Fibroblast of pulmonary artery (primary cell): Measurements from ENCODE around the gene CMTM8.

Experiments
- DNase-seq: peaks from one replicate; pipeline ENCODE4 v3.0.0-alpha.2; 2010; ENCODE audit warnings: low read depth
- H3K4me3 ChIP-seq: replicated peaks from 2 replicates; pipeline ENCODE4 v1.5.1; 2011; ENCODE audit warnings: low read depth, mild to moderate bottlenecking, control low read depth, low read length, moderate library complexity
- TF ChIP-seq, protein P1 (sequence below): IDR thresholded peaks from 2 replicates; pipeline ENCODE4 v1.5.1; 2011; ENCODE audit warnings: mild to moderate bottlenecking, control low read depth, low read length, inconsistent platforms; ENCODE audit errors: missing control alignments

CMTM8 gene

DNA sequence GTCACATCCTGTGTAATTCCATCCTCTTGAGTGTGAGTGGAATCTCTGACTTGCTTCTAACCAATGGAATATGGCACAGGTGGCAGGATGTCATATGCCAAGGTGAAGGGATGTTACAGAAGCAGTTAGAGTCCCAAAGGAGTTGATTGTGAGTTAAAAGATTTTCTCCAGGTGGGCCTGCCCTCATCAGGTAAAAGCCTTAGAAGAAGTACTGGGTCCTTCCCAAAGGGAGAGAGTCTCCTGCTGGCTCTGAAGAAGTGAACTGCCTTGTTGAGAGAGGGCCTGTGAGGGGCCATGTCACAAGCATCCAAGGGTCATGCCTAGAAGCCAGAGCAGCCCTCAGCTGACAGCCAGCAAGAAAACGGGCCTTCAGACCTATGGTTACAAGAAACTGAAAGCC is 166.2 kb downstream of the CMTM8 start:
- no peak overlapping the region for H3K4me3 ChIP-seq
- TF ChIP-seq, protein P1, sequence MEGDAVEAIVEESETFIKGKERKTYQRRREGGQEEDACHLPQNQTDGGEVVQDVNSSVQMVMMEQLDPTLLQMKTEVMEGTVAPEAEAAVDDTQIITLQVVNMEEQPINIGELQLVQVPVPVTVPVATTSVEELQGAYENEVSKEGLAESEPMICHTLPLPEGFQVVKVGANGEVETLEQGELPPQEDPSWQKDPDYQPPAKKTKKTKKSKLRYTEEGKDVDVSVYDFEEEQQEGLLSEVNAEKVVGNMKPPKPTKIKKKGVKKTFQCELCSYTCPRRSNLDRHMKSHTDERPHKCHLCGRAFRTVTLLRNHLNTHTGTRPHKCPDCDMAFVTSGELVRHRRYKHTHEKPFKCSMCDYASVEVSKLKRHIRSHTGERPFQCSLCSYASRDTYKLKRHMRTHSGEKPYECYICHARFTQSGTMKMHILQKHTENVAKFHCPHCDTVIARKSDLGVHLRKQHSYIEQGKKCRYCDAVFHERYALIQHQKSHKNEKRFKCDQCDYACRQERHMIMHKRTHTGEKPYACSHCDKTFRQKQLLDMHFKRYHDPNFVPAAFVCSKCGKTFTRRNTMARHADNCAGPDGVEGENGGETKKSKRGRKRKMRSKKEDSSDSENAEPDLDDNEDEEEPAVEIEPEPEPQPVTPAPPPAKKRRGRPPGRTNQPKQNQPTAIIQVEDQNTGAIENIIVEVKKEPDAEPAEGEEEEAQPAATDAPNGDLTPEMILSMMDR, result no peak
- no peak for DNase-seq

GRCh38 chr3:32405155-32405554 is 166.7 kb downstream of the CMTM8 start:
- no peak overlapping the region for H3K4me3 ChIP-seq
- TF ChIP-seq, protein P1, result no peak
- peak; percentile 56 for DNase-seq

- DNase-seq, result peak; percentile 39
- H3K4me3 ChIP-seq, result no peak overlapping the region
- TF ChIP-seq, protein P1, result no peak
Observed at GRCh38 chr3:32405711-32406323, 167.3 kb downstream of the CMTM8 start.

GRCh38 chr3:32406486-32407408 is 168.3 kb downstream of the CMTM8 start:
- no peak overlapping the region for H3K4me3 ChIP-seq
- DNase-seq, result no peak
- TF ChIP-seq, protein P1, result no peak

DNA sequence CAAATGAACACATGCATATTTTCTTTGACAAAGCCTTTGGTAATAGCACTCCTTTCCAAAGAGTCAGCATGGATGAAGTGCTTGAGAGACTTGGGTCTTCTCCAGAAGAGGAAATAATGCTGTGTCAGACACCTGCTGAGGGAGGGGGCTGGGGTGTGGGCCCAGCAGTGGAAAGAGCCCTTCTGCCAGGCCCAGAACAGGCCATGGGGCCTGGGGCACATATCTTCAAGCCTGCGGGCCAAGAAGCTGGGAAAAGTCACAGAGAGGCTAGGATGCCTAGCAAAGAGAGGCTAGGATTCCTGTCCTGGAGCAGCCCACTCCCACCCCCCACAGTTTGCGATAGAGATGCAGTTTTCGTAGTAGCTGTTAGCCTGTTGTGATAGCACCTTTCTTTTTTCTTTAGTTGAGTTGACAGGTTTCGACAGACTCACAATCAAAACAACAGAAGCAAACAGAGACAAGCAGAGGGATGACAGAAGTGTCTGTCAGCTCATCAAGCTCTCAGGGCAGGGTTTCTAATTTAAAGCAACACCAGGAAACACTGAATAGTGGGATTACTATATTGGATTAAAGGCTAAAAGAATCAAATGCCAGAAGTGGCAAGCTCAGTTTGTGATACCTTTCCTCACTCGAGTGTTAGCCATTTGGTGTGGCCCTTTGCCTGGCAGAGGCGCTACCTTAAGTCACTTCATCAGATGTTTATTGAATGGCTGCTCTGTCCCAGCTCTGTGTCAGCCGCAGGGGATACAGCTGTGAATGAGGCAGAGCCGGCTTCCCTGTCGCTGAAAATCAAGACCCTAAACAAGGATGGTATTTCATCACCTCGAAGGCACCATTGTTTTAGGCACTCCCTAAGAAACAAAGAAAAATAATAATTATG is 172.1 kb downstream of the CMTM8 start:
- no peak for DNase-seq
- H3K4me3 ChIP-seq, result no peak overlapping the region
- TF ChIP-seq, protein P1, result no peak

- no peak overlapping the region for H3K4me3 ChIP-seq
- TF ChIP-seq, protein P1, result no peak
- no peak for DNase-seq
Observed at GRCh38 chr3:32411442-32411841, 173.0 kb downstream of the CMTM8 start.
